Measurements from ENCODE around the gene CES5A.

DNA sequence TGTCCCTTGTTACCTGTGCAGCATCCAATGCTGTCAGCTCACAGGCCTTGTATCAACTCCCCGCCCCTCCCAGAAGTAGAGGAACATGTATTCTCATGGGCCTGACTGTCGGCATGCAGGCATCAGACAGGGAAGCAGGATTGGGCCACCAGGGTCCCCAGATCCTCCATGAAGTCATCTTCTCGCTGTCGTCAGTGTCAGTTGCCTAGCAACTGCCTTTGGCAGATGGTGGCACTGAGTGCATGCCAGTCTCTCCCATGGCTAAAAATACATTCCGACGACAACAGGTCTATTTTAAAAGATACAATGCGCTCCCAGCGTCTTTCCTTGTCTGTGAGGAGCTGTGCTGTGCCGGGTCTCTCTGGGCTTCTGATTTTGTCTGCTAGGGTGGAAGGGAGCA is 36.8 kb upstream of the CES5A start:
- TF ChIP-seq, protein P1, sequence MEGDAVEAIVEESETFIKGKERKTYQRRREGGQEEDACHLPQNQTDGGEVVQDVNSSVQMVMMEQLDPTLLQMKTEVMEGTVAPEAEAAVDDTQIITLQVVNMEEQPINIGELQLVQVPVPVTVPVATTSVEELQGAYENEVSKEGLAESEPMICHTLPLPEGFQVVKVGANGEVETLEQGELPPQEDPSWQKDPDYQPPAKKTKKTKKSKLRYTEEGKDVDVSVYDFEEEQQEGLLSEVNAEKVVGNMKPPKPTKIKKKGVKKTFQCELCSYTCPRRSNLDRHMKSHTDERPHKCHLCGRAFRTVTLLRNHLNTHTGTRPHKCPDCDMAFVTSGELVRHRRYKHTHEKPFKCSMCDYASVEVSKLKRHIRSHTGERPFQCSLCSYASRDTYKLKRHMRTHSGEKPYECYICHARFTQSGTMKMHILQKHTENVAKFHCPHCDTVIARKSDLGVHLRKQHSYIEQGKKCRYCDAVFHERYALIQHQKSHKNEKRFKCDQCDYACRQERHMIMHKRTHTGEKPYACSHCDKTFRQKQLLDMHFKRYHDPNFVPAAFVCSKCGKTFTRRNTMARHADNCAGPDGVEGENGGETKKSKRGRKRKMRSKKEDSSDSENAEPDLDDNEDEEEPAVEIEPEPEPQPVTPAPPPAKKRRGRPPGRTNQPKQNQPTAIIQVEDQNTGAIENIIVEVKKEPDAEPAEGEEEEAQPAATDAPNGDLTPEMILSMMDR (tag by site-specific recombination; IDR thresholded peaks at IDR 0.05): no peak
- TF ChIP-seq ZNF23 (tag by site-specific recombination; IDR thresholded peaks at IDR 0.05; ENCODE audit: borderline replicate concordance): no peak
- TF ChIP-seq IKZF3 (tag by site-specific recombination; IDR thresholded peaks at IDR 0.05): no peak
- TF ChIP-seq ZBTB11 (tag by site-specific recombination; conservative IDR thresholded peaks at IDR 0.05; ENCODE audit: low read depth): no peak
- TF ChIP-seq REST (tag by site-specific recombination; IDR thresholded peaks at IDR 0.05): no peak
- no peak for TF ChIP-seq ZNF133 (tag by site-specific recombination; IDR thresholded peaks at IDR 0.05)
- no peak for TF ChIP-seq ZNF76 (tag by site-specific recombination; IDR thresholded peaks at IDR 0.05; ENCODE audit: borderline replicate concordance, low read depth)
- no peak for TF ChIP-seq ZNF138 (tag by site-specific recombination; IDR thresholded peaks at IDR 0.05; ENCODE audit: borderline replicate concordance)
- no peak for TF ChIP-seq KLF16 (tag by site-specific recombination; IDR thresholded peaks at IDR 0.05)
- no peak for TF ChIP-seq ZNF26 (tag by site-specific recombination; IDR thresholded peaks at IDR 0.05)
- TF ChIP-seq, protein P2, sequence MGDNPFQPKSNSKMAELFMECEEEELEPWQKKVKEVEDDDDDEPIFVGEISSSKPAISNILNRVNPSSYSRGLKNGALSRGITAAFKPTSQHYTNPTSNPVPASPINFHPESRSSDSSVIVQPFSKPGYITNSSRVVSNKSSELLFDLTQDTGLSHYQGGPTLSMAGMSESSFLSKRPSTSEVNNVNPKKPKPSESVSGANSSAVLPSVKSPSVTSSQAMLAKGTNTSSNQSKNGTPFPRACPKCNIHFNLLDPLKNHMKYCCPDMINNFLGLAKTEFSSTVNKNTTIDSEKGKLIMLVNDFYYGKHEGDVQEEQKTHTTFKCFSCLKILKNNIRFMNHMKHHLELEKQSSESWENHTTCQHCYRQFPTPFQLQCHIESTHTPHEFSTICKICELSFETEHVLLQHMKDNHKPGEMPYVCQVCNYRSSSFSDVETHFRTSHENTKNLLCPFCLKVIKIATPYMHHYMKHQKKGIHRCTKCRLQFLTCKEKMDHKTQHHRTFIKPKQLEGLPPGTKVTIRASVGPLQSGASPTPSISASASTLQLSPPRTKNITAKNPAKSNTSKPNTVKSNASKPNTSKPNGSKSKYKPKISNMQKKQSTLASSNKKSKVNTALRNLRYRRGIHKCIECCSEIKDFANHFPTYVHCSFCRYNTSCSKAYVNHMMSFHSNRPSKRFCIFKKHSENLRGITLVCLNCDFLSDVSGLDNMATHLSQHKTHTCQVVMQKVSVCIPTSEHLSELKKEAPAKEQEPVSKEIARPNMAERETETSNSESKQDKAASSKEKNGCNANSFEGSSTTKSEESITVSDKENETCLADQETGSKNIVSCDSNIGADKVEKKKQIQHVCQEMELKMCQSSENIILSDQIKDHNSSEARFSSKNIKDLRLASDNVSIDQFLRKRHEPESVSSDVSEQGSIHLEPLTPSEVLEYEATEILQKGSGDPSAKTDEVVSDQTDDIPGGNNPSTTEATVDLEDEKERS (tag by site-specific recombination; IDR thresholded peaks at IDR 0.05): no peak

Data from HEK293 (cell line).